Stimulated activated memory B cell treated with anti-CD40 and anti-IgM and Interleukin-4, amounts not matched to agents 10 μg/mL and 1 μg/mL and 100 μg/mL, for 72 hours (primary cell): ENCODE measurements around the gene CARF.
"Not testable (repeated sequence)": the region's sequence is repeated elsewhere in the genome, so short reads cannot be mapped to it uniquely, and the experiment has no call there.

Experiments used
- ATAC-seq: fragments of 150-1000 bp; cut with Tn5 transposase; 2 replicates; pipeline ENCODE4 v1.10.0; 2021
- H3K27ac Mint-ChIP-seq: one replicate; pipeline ENCODE4 v1.8.0; 2022; ENCODE audit warnings: mild to moderate bottlenecking, mixed read lengths
- H3K27me3 Mint-ChIP-seq: one replicate; pipeline ENCODE4 v1.8.0; 2022; ENCODE audit warnings: mixed read lengths
- H3K36me3 Mint-ChIP-seq: one replicate; pipeline ENCODE4 v1.8.0; 2022; ENCODE audit warnings: mixed read lengths
- H3K4me1 Mint-ChIP-seq: one replicate; pipeline ENCODE4 v1.8.0; 2022; ENCODE audit warnings: mixed read lengths
- H3K4me3 Mint-ChIP-seq: one replicate; pipeline ENCODE4 v1.8.0; 2022; ENCODE audit warnings: mild to moderate bottlenecking, moderate library complexity, mixed read lengths
- H3K9me3 Mint-ChIP-seq: one replicate; pipeline ENCODE4 v1.8.0; 2022; ENCODE audit warnings: mixed read lengths

The CARF gene

GRCh38 chr2:202912342-202913201 is 497 bp downstream of the CARF start:
- ATAC-seq: peak; percentile 82
- H3K9me3 Mint-ChIP-seq, H3K36me3 Mint-ChIP-seq, H3K27me3 Mint-ChIP-seq: not testable (repeated sequence)
- H3K4me1 Mint-ChIP-seq: peaks cover 30% of the 10 kb centered on the region
- peak overlapping the region; percentile 98 for H3K4me3 Mint-ChIP-seq
- H3K27ac Mint-ChIP-seq: peak overlapping the region; percentile 91

- no peak overlapping the region for H3K27ac Mint-ChIP-seq
- no peak overlapping the region for H3K4me3 Mint-ChIP-seq
- no peak for ATAC-seq
- no peaks in the 10 kb centered on the region for H3K27me3 Mint-ChIP-seq
- H3K36me3 Mint-ChIP-seq: peaks cover 8% of the 10 kb centered on the region
- no peaks in the 10 kb centered on the region for H3K4me1 Mint-ChIP-seq
- H3K9me3 Mint-ChIP-seq: no peaks in the 10 kb centered on the region
Observed at GRCh38 chr2:202918860-202919259, 6.8 kb downstream of the CARF start.

- peaks cover 70% of the 10 kb centered on the region for H3K36me3 Mint-ChIP-seq
- no peak overlapping the region for H3K4me3 Mint-ChIP-seq
- no peak for ATAC-seq
Observed at GRCh38 chr2:202932425-202933138, 20.5 kb downstream of the CARF start.

GRCh38 chr2:202933139-202933510 is 21.1 kb downstream of the CARF start:
- Mint-ChIP-seq H3K36me3 (peaks cover 64% of the 10 kb centered on the region), H3K4me3 (no peak overlapping the region), H3K27me3 (no peaks in the 10 kb centered on the region), H3K4me1 (peaks cover 16% of the 10 kb centered on the region), H3K27ac (no peak overlapping the region), H3K9me3 (no peaks in the 10 kb centered on the region)
- ATAC-seq: no peak

More at GRCh38 chr2:202932425-202933138, 20.5 kb downstream of the CARF start:
- no peak overlapping the region for H3K27ac Mint-ChIP-seq
- no peaks in the 10 kb centered on the region for H3K27me3 Mint-ChIP-seq
- H3K9me3 Mint-ChIP-seq: no peaks in the 10 kb centered on the region
- H3K4me1 Mint-ChIP-seq: peaks cover 16% of the 10 kb centered on the region

GRCh38 chr2:202933958-202934357 is 21.9 kb downstream of the CARF start:
- Mint-ChIP-seq H3K4me3 (no peak overlapping the region), H3K27ac (no peak overlapping the region), H3K36me3 (peaks cover 64% of the 10 kb centered on the region), H3K9me3 (no peaks in the 10 kb centered on the region), H3K4me1 (peaks cover 16% of the 10 kb centered on the region), H3K27me3 (no peaks in the 10 kb centered on the region)
- ATAC-seq: no peak

- Mint-ChIP-seq H3K36me3 (peaks cover 61% of the 10 kb centered on the region), H3K9me3 (no peaks in the 10 kb centered on the region)
Observed at GRCh38 chr2:202934456-202934855, 22.4 kb downstream of the CARF start.

GRCh38 chr2:202938960-202939359 is 26.9 kb downstream of the CARF start:
- Mint-ChIP-seq H3K4me3 (no peak overlapping the region), H3K36me3 (peaks cover 44% of the 10 kb centered on the region), H3K27me3 (no peaks in the 10 kb centered on the region), H3K4me1 (no peaks in the 10 kb centered on the region), H3K27ac (no peak overlapping the region), H3K9me3 (no peaks in the 10 kb centered on the region)
- no peak for ATAC-seq

More at GRCh38 chr2:202934456-202934855, 22.4 kb downstream of the CARF start:
- no peaks in the 10 kb centered on the region for H3K27me3 Mint-ChIP-seq
- H3K4me1 Mint-ChIP-seq: peaks cover 13% of the 10 kb centered on the region
- no peak overlapping the region for H3K27ac Mint-ChIP-seq
- no peak overlapping the region for H3K4me3 Mint-ChIP-seq
- ATAC-seq: no peak

- ATAC-seq: no peak
- Mint-ChIP-seq H3K9me3 (peaks cover 3% of the 10 kb centered on the region), H3K4me1 (no peaks in the 10 kb centered on the region), H3K27ac (no peak overlapping the region), H3K36me3 (peaks cover 48% of the 10 kb centered on the region), H3K4me3 (no peak overlapping the region), H3K27me3 (no peaks in the 10 kb centered on the region)
Observed at GRCh38 chr2:202941771-202942170, 29.7 kb downstream of the CARF start.

GRCh38 chr2:202944408-202944807 is 32.3 kb downstream of the CARF start:
- H3K9me3 Mint-ChIP-seq: peaks cover 6% of the 10 kb centered on the region
- H3K36me3 Mint-ChIP-seq: peaks cover 58% of the 10 kb centered on the region
- no peaks in the 10 kb centered on the region for H3K4me1 Mint-ChIP-seq
- no peak overlapping the region for H3K4me3 Mint-ChIP-seq
- no peak overlapping the region for H3K27ac Mint-ChIP-seq
- H3K27me3 Mint-ChIP-seq: no peaks in the 10 kb centered on the region
- ATAC-seq: no peak

- ATAC-seq: no peak
- H3K9me3 Mint-ChIP-seq: peaks cover 6% of the 10 kb centered on the region
- H3K36me3 Mint-ChIP-seq: peaks cover 58% of the 10 kb centered on the region
Observed at GRCh38 chr2:202944816-202945215, 32.7 kb downstream of the CARF start.

GRCh38 chr2:202945497-202945896 is 33.4 kb downstream of the CARF start:
- H3K36me3 Mint-ChIP-seq: peaks cover 55% of the 10 kb centered on the region

More at GRCh38 chr2:202944816-202945215, 32.7 kb downstream of the CARF start:
- no peak overlapping the region for H3K27ac Mint-ChIP-seq
- H3K27me3 Mint-ChIP-seq: no peaks in the 10 kb centered on the region
- H3K4me1 Mint-ChIP-seq: no peaks in the 10 kb centered on the region
- no peak overlapping the region for H3K4me3 Mint-ChIP-seq

GRCh38 chr2:202949333-202949732 is 37.3 kb downstream of the CARF start:
- not testable (repeated sequence) for H3K4me1 Mint-ChIP-seq, H3K4me3 Mint-ChIP-seq, H3K27ac Mint-ChIP-seq, H3K9me3 Mint-ChIP-seq, ATAC-seq, H3K27me3 Mint-ChIP-seq
- peaks cover 55% of the 10 kb centered on the region for H3K36me3 Mint-ChIP-seq

More at GRCh38 chr2:202945497-202945896, 33.4 kb downstream of the CARF start:
- Mint-ChIP-seq H3K27me3 (no peaks in the 10 kb centered on the region), H3K9me3 (peaks cover 6% of the 10 kb centered on the region), H3K4me1 (no peaks in the 10 kb centered on the region), H3K4me3 (no peak overlapping the region), H3K27ac (no peak overlapping the region)
- ATAC-seq: no peak

- ATAC-seq: no peak
- no peak overlapping the region for H3K27ac Mint-ChIP-seq
- H3K27me3 Mint-ChIP-seq: no peaks in the 10 kb centered on the region
- H3K4me3 Mint-ChIP-seq: no peak overlapping the region
- no peaks in the 10 kb centered on the region for H3K4me1 Mint-ChIP-seq
- peaks cover 44% of the 10 kb centered on the region for H3K36me3 Mint-ChIP-seq
- peaks cover 3% of the 10 kb centered on the region for H3K9me3 Mint-ChIP-seq
Observed at GRCh38 chr2:202950592-202950991, 38.5 kb downstream of the CARF start.

GRCh38 chr2:202960524-202960923 is 48.4 kb downstream of the CARF start:
- Mint-ChIP-seq H3K36me3 (peaks cover 39% of the 10 kb centered on the region), H3K27ac (no peak overlapping the region), H3K4me1 (no peaks in the 10 kb centered on the region), H3K9me3 (no peaks in the 10 kb centered on the region), H3K27me3 (no peaks in the 10 kb centered on the region), H3K4me3 (no peak overlapping the region)
- ATAC-seq: no peak

- Mint-ChIP-seq H3K36me3 (peaks cover 23% of the 10 kb centered on the region), H3K4me1 (no peaks in the 10 kb centered on the region), H3K4me3 (no peak overlapping the region), H3K27me3 (no peaks in the 10 kb centered on the region), H3K9me3 (no peaks in the 10 kb centered on the region), H3K27ac (no peak overlapping the region)
- ATAC-seq: no peak
Observed at GRCh38 chr2:202963712-202964111, 51.6 kb downstream of the CARF start.
